GM21515 (cell line): ENCODE results near the gene TSR1.

Experiments used
- ATAC-seq: cut with Tn5 transposase; IDR thresholded peaks from one replicate; pipeline ENCODE4 v1.9.1; 2021; ENCODE audit not compliant: unreplicated experiment

TSR1 gene

GRCh38 chr17:2289878-2290478 lies 46.3 kb downstream of the TSR1 start:
- no peak for ATAC-seq

- ATAC-seq: no peak
Measured at GRCh38 chr17:2283302-2283701, 53.0 kb downstream of the TSR1 start.

GRCh38 chr17:2282297-2282873 lies 53.9 kb downstream of the TSR1 start:
- ATAC-seq: no peak

GRCh38 chr17:2279707-2280106 lies 56.5 kb downstream of the TSR1 start:
- no peak for ATAC-seq

GRCh38 chr17:2277429-2278170 lies 58.7 kb downstream of the TSR1 start:
- ATAC-seq: no peak

- ATAC-seq: no peak
Measured at GRCh38 chr17:2275722-2276121, 60.5 kb downstream of the TSR1 start.

GRCh38 chr17:2274414-2274813 lies 61.8 kb downstream of the TSR1 start:
- no peak for ATAC-seq
